Measurements from ENCODE around the gene ATP5PD.
"Not testable (repeated sequence)": the region's sequence is repeated elsewhere in the genome, so short reads cannot be mapped to it uniquely, and the experiment has no call there.

ATP5PD gene

GRCh38 chr17:75044716-75045115 lies 2.1 kb downstream of the ATP5PD start:
- Histone ChIP-seq H3K4me3 (ENCODE audit: low read depth, low read length) (no peak overlapping the region), H3K27ac (ENCODE audit: extremely low read depth, low read depth, low read length) (no peak overlapping the region), H3K4me1 (ENCODE audit: control insufficient read depth, insufficient read depth, low read length) (peaks cover 8% of the 10 kb centered on the region; the same call in 1 of the 2 replicates), H3K36me3 (ENCODE audit: control insufficient read depth in 2 of 2, insufficient read depth in 1 of 2, low read length in 2 of 2) (peaks cover 16 to 37% of the 10 kb centered on the region in 2 experiments), H3K9me3 (ENCODE audit: control insufficient read depth, insufficient read depth, low read depth, low read length) (no peaks in the 10 kb centered on the region)
- CTCF ChIA-PET = no interaction called here
- TF ChIP-seq ZNF112 (tag by site-specific recombination; IDR thresholded peaks at IDR 0.05) = no peak
- no peak for TF ChIP-seq ZNF768 (tag by site-specific recombination; IDR thresholded peaks at IDR 0.05)
- no peak for TF ChIP-seq ZNF701 (tag by site-specific recombination; IDR thresholded peaks at IDR 0.05)
- TF ChIP-seq ZNF621 (tag by site-specific recombination; IDR thresholded peaks at IDR 0.05) = no peak
- TF ChIP-seq ZNF514 (tag by site-specific recombination; IDR thresholded peaks at IDR 0.05) = no peak
- no peak for TF ChIP-seq ZNF362 (tag by site-specific recombination; IDR thresholded peaks at IDR 0.05)
- no peak for TF ChIP-seq INSM2 (tag by site-specific recombination; IDR thresholded peaks at IDR 0.05)
- TF ChIP-seq ZFP37 (tag by site-specific recombination; IDR thresholded peaks at IDR 0.05) = no peak
- no peak for TF ChIP-seq ZNF596 (tag by site-specific recombination; IDR thresholded peaks at IDR 0.05)
- TF ChIP-seq ZNF830 (tag by site-specific recombination; IDR thresholded peaks at IDR 0.05; ENCODE audit: low read depth) = no peak
- POLR2A ChIA-PET = no interaction called here

GRCh38 chr17:75043789-75044188 lies 3.0 kb downstream of the ATP5PD start:
- not testable (repeated sequence) for H3K4me3 ChIP-seq (ENCODE audit: low read depth, low read length); H3K9me3 ChIP-seq (ENCODE audit: control insufficient read depth, insufficient read depth, low read depth, low read length); H3K4me1 ChIP-seq (ENCODE audit: control insufficient read depth, insufficient read depth, low read length); H3K27ac ChIP-seq (ENCODE audit: extremely low read depth, low read depth, low read length)
- ChIA-PET POLR2A (interaction anchor here (0.7 kb wide), 1 partner anchor 197 kb away, joined by 4 read pairs; no protein-coding TSS in a partner anchor), CTCF (interaction anchor here (0.6 to 1.9 kb wide), 4 partner anchors 16 to 369 kb away, joined by 3 to 7 read pairs (median 4); no protein-coding TSS in a partner anchor)
- TF ChIP-seq PRDM10 (tag by site-specific recombination; IDR thresholded peaks at IDR 0.05) (peak; percentile 46), ZNF600 (tag by site-specific recombination; IDR thresholded peaks at IDR 0.05) (peak; percentile 60; the same call in 1 of the 2 replicates), ZNF362 (tag by site-specific recombination; IDR thresholded peaks at IDR 0.05) (peak; percentile 16; the same call in 1 of the 2 replicates)
- H3K36me3 ChIP-seq (ENCODE audit: control insufficient read depth in 2 of 2, insufficient read depth in 1 of 2, low read length in 2 of 2) = peaks cover 16 to 37% of the 10 kb centered on the region in 2 experiments

- no peak overlapping the region for H3K4me3 ChIP-seq (ENCODE audit: low read depth, low read length)
- TF ChIP-seq ZNF221 (tag by site-specific recombination; IDR thresholded peaks at IDR 0.05; ENCODE audit: borderline replicate concordance) (no peak), SP2 (tag by site-specific recombination; IDR thresholded peaks at IDR 0.05) (no peak), CTCF (tag by site-specific recombination; IDR thresholded peaks at IDR 0.05) (no peak), ZNF571 (tag by site-specific recombination; IDR thresholded peaks at IDR 0.05) (no peak), MYNN (tag by site-specific recombination; IDR thresholded peaks at IDR 0.05; ENCODE audit: borderline replicate concordance) (no peak)
- H3K9me3 ChIP-seq (ENCODE audit: control insufficient read depth, insufficient read depth, low read depth, low read length) = no peaks in the 10 kb centered on the region
- H3K36me3 ChIP-seq (ENCODE audit: control insufficient read depth in 2 of 2, insufficient read depth in 1 of 2, low read length in 2 of 2) = peaks cover 16 to 42% of the 10 kb centered on the region in 2 experiments
- peaks cover 5% of the 10 kb centered on the region; the same call in 1 of the 2 replicates for H3K4me1 ChIP-seq (ENCODE audit: control insufficient read depth, insufficient read depth, low read length)
- no peak overlapping the region for H3K27ac ChIP-seq (ENCODE audit: extremely low read depth, low read depth, low read length)
- ChIA-PET CTCF (interaction anchor here (0.6 to 1.9 kb wide), 6 partner anchors 9 to 371 kb away, joined by 3 to 7 read pairs (median 3); no protein-coding TSS in a partner anchor), POLR2A (interaction anchor here (0.6 to 1.2 kb wide), 2 partner anchors 86 to 189 kb away, joined by 4 read pairs; no protein-coding TSS in a partner anchor)
These were observed 5.0 kb downstream of the ATP5PD start for GRCh38 chr17:75041656-75042280.
